Measurements from ENCODE around the gene RAB11FIP2. TPM values are rescaled to one million over a fixed set of nuclear protein-coding genes. Genes with fewer than 3 reads are reported as not detected.

Gene RAB11FIP2
- total and polyA plus RNA-seq, 2 of the 4 experiments (the other 2 are of a cell fraction), result 3.6 to 16.1 TPM

GRCh38 chr10:118042827-118043242, 3.9 kb downstream of the RAB11FIP2 start:
- in situ Hi-C loops (cut with MboI; ENCODE audit: low sequenced_read_pairs), result no loop called here
- H3K9me3 ChIP-seq (ENCODE audit: control insufficient read depth, insufficient read depth, low read length), result no peaks in the 10 kb centered on the region
- no peak overlapping the region for H2BK120ac ChIP-seq (ENCODE audit: low read depth, low read length)
- no peak for TF ChIP-seq RAD21 (IDR thresholded peaks at IDR 0.05; ENCODE audit: low read length)
- TF ChIP-seq CHD1 (IDR thresholded peaks at IDR 0.05; ENCODE audit: low read depth, low read length), result no peak
- no peak for TF ChIP-seq MXI1 (IDR thresholded peaks at IDR 0.05; ENCODE audit: borderline replicate concordance, low read depth, low read length)
- TF ChIP-seq USF2 (IDR thresholded peaks at IDR 0.05; ENCODE audit: low read depth, low read length), result no peak
- no peak for TF ChIP-seq BHLHE40 (IDR thresholded peaks at IDR 0.05; ENCODE audit: low read depth, low read length)
- no peak for TF ChIP-seq POLR2A (IDR thresholded peaks at IDR 0.05; ENCODE audit: low read depth, low read length)
- no peak for TF ChIP-seq NFE2L2 (IDR thresholded peaks at IDR 0.05; ENCODE audit: low read depth, low read length)
- TF ChIP-seq FOS (IDR thresholded peaks at IDR 0.05; ENCODE audit: low read depth, low read length), result no peak
- TF ChIP-seq CEBPB (IDR thresholded peaks at IDR 0.05; ENCODE audit: low read depth, low read length), result no peak
- TF ChIP-seq CTCF (conservative IDR thresholded peaks at IDR 0.05; ENCODE audit: low read depth, low read length), result no peak
- no peak for TF ChIP-seq SMC3 (IDR thresholded peaks at IDR 0.05; ENCODE audit: low read depth, low read length)
- no peak for TF ChIP-seq ELK1 (IDR thresholded peaks at IDR 0.05; ENCODE audit: borderline replicate concordance, low read depth, low read length)
- no peak for TF ChIP-seq MAZ (IDR thresholded peaks at IDR 0.05; ENCODE audit: borderline replicate concordance, low read depth, low read length)
- no peak for TF ChIP-seq RFX5 (IDR thresholded peaks at IDR 0.05; ENCODE audit: low read depth, low read length)
- no peak for TF ChIP-seq MAFK (IDR thresholded peaks at IDR 0.05; ENCODE audit: low read depth, low read length)
- TF ChIP-seq RCOR1 (IDR thresholded peaks at IDR 0.05; ENCODE audit: insufficient replicate concordance, low read length), result no peak
- no peak overlapping the region for H3K4me2 ChIP-seq (ENCODE audit: low read depth, low read length)
- H3K9ac ChIP-seq (ENCODE audit: low read depth, low read length), result no peak overlapping the region
- H2BK5ac ChIP-seq (ENCODE audit: low read depth, low read length, poor library complexity, severe bottlenecking), result no peak overlapping the region
- ChIA-PET POLR2A (ENCODE audit: unreplicated experiment) (no interaction called here), CTCF (no interaction called here)
- H2BK15ac ChIP-seq (ENCODE audit: low read depth, low read length), result no peak overlapping the region
- no peak overlapping the region for H2AK9ac ChIP-seq (replicated peaks; ENCODE audit: low read depth, low read length, poor library complexity)
- H4K8ac ChIP-seq (ENCODE audit: low read depth in 2 of 2, low read length in 2 of 2), result no peak overlapping the region
- H3K9me1 ChIP-seq (ENCODE audit: insufficient read depth, low read length), result peaks cover 8% of the 10 kb centered on the region
- no peak overlapping the region for H3K27ac ChIP-seq (ENCODE audit: insufficient read depth, low read length)
- no TSS peak for BruUV-seq (replicated peaks)
- H4K20me1 ChIP-seq (ENCODE audit: insufficient read depth, low read length), result no peaks in the 10 kb centered on the region; the same call in 1 of the 2 replicates
- H3K27me3 ChIP-seq (ENCODE audit: control insufficient read depth, insufficient read depth, low read length), result no peaks in the 10 kb centered on the region
- H3K56ac ChIP-seq (ENCODE audit: extremely low read depth, insufficient read depth, low read length), result no peak overlapping the region
- no peak overlapping the region for H3K14ac ChIP-seq (replicated peaks; ENCODE audit: low read depth, low read length)
- intact Hi-C loops (cut with micrococcal nuclease), result loop anchor here (10.0 kb wide), 2 partner anchors 508 to 702 kb away; no protein-coding TSS in a partner anchor
- H3K4ac ChIP-seq (ENCODE audit: low read depth, low read length), result no peak overlapping the region
- peaks cover 1% of the 10 kb centered on the region; the same call in 1 of the 2 replicates for H3K36me3 ChIP-seq (ENCODE audit: control insufficient read depth, insufficient read depth, low read length)
- no CpG with 5 or more reads among the region's 2 CpGs for WGBS, 2 experiments (ENCODE audit: extremely low coverage in 2 of 2, insufficient read length in 1 of 2)
- no peak overlapping the region for H4K5ac ChIP-seq (ENCODE audit: low read depth, low read length)
- dilution Hi-C loops (cut with HindIII; ENCODE audit: low sequenced_read_pairs, unreplicated experiment), result no loop called here
- peaks cover 11% of the 10 kb centered on the region in 2 experiments; a peak in 3 of 4 replicates for H3K79me1 ChIP-seq (ENCODE audit: low read depth in 1 of 2, low read length in 2 of 2)
- no peak overlapping the region for H3K4me3 ChIP-seq (ENCODE audit: insufficient read depth, low read depth, low read length)
- ATAC-seq (ENCODE audit: low read depth), result no peak
- no peak overlapping the region for H2AK5ac ChIP-seq (ENCODE audit: low read depth, low read length)
- no peak overlapping the region for H3K23ac ChIP-seq (ENCODE audit: low read depth, low read length)
- H4K91ac ChIP-seq (ENCODE audit: insufficient read depth, low read depth, low read length), result no peak overlapping the region
- H3K18ac ChIP-seq (ENCODE audit: low read depth, low read length), result no peak overlapping the region
- no peaks in the 10 kb centered on the region; the same call in 1 of the 2 replicates for H3K4me1 ChIP-seq (ENCODE audit: control insufficient read depth, insufficient read depth, low read length)
- no peak overlapping the region for H2AFZ ChIP-seq (replicated peaks; ENCODE audit: low read length, poor library complexity)
- no peak overlapping the region for H2BK20ac ChIP-seq (ENCODE audit: low read depth, low read length)
- DNase-seq, result no peak
